Measurements from ENCODE around the gene DUSP5.

The DUSP5 gene

DNA sequence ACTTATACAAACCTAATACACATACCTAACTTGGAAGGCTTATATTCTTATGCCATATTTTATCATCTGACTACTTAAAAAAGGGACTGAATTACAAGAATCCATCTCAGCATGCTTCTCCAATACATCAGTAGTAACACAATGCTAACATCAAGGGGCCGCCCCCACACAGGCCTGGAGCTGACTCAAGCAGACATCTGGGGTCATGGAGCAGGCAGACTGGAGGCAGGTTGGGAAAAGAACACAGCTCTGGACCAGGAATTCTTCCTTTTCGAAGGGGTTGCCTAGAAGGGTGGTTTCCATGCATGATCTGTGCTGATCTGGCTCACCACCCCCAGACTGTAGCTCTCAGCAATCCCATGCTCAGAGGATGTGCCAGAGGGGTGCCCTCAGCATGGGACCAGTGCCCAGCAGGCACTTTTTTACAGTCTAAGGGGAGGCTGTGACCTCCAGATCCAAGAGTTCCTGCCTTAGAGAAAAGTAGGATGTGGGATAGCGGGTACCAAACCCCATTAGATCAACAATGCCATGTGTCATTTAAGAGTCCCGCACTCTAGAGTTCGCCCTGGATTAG, 26.1 kb upstream of the DUSP5 start:
- TF ChIP-seq, protein P1, sequence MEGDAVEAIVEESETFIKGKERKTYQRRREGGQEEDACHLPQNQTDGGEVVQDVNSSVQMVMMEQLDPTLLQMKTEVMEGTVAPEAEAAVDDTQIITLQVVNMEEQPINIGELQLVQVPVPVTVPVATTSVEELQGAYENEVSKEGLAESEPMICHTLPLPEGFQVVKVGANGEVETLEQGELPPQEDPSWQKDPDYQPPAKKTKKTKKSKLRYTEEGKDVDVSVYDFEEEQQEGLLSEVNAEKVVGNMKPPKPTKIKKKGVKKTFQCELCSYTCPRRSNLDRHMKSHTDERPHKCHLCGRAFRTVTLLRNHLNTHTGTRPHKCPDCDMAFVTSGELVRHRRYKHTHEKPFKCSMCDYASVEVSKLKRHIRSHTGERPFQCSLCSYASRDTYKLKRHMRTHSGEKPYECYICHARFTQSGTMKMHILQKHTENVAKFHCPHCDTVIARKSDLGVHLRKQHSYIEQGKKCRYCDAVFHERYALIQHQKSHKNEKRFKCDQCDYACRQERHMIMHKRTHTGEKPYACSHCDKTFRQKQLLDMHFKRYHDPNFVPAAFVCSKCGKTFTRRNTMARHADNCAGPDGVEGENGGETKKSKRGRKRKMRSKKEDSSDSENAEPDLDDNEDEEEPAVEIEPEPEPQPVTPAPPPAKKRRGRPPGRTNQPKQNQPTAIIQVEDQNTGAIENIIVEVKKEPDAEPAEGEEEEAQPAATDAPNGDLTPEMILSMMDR (IDR thresholded peaks at IDR 0.05; ENCODE audit: control insufficient read depth, insufficient read depth, low read depth, low read length, missing control alignments), result no peak
- no peak for DNase-seq (ENCODE audit: low read depth)
- H3K4me3 ChIP-seq (ENCODE audit: control insufficient read depth, low read depth, low read length), result no peak overlapping the region

DNA sequence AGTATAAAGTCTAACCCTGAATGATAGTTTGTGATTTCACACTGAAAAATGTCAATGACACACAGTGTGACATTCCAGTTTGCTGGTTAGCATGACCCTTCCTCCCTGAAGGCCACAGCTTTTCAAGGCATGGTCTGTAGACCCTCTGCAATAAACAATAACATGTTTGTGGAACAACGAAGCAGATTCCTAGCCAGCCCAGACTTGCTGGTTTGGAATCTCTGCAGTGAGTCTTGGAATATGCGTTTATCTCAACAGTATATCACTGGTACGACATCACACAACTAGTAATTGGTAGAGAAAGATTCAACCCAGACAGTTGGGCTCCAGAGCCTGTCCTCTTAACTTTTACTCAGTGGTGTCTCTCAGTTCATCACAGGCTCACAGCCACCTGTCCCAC, 23.7 kb upstream of the DUSP5 start:
- no peak overlapping the region for H3K4me3 ChIP-seq (ENCODE audit: control insufficient read depth, low read depth, low read length)
- TF ChIP-seq, protein P1 (IDR thresholded peaks at IDR 0.05; ENCODE audit: control insufficient read depth, insufficient read depth, low read depth, low read length, missing control alignments), result no peak
- no peak for DNase-seq (ENCODE audit: low read depth)

DNA sequence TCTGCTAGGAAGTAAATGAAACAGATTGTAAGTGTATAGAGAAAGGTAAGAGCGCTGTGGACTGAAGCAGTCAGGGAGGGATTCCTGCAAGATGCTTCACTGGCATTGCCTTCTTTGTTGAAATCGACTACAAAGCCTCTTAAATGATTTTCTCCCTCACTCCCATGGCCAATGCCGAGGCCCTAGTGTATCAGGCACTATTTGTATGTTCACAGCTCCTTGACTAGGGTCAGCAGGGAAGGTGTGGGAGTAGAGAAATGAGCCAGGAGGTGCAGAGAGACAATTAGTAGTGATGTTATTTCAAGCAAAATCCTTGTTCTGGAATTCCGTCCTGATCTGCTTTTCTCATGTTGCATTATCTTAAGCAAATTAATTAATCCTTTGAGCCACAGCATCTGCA, 22.9 kb upstream of the DUSP5 start:
- TF ChIP-seq, protein P1 (IDR thresholded peaks at IDR 0.05; ENCODE audit: control insufficient read depth, insufficient read depth, low read depth, low read length, missing control alignments), result no peak
- no peak overlapping the region for H3K4me3 ChIP-seq (ENCODE audit: control insufficient read depth, low read depth, low read length)
- DNase-seq (ENCODE audit: low read depth), result no peak

DNA sequence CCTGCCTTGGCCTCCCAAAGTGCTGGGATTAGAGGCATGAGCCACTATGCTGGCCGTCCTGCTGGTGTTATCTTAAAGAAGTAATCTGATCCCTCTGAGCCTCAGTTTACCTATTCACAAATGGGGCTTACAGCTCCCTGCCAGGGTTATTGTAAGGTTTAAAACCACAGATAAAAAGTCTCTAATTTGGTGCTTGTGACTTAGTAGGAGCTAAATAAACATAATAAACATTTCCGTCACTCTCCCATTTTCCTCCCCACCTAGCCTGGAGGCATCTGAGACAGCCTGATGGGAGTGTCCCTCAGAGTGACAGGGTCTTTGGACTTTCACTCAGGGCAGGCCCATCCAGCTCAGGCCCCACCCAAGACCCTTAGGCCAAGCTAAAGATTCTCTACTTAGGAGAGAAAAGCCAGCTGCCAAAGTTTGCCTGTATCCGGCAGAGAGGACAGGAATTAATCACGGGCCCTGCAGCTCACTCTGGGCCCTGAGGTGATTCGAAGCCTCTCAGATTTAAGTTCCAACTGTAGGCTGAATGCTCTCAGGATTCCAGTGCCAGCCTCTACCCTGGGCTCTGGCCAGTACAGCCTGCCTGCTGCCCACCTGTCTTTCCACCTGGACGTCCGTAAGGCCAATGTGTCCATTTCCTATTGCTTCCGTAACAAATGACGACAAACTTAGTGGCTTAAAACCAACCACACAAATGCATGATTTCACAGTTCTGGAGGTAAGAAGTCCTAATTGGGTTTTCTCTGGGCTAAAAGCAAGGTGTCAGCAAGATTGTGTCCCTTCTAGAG, 21.8 kb upstream of the DUSP5 start:
- no peak overlapping the region for H3K4me3 ChIP-seq (ENCODE audit: control insufficient read depth, low read depth, low read length)
- DNase-seq (ENCODE audit: low read depth), result no peak
- TF ChIP-seq, protein P1 (IDR thresholded peaks at IDR 0.05; ENCODE audit: control insufficient read depth, insufficient read depth, low read depth, low read length, missing control alignments), result no peak

DNA sequence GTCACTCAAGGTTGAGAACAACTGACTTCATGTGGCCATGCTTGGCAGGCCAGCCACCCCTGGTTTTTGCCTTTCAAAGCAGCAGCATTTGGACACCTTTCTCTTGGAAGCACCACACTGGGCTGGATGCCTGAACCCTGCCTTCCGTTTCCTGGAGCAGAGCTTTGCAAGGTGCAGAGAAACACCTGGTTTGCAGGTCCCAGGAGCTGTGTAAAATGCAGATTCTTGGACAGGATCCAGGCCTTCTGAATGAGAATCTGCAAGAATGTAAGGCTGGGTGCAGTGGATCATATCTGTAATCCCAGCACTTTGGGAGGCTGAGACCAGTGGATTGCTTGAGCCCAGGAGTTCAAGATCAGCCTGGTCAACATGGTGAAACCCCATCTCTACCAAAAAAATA, 18.0 kb upstream of the DUSP5 start:
- no peak for DNase-seq (ENCODE audit: low read depth)
- TF ChIP-seq, protein P1 (IDR thresholded peaks at IDR 0.05; ENCODE audit: control insufficient read depth, insufficient read depth, low read depth, low read length, missing control alignments), result no peak
- H3K4me3 ChIP-seq (ENCODE audit: control insufficient read depth, low read depth, low read length), result no peak overlapping the region

DNA sequence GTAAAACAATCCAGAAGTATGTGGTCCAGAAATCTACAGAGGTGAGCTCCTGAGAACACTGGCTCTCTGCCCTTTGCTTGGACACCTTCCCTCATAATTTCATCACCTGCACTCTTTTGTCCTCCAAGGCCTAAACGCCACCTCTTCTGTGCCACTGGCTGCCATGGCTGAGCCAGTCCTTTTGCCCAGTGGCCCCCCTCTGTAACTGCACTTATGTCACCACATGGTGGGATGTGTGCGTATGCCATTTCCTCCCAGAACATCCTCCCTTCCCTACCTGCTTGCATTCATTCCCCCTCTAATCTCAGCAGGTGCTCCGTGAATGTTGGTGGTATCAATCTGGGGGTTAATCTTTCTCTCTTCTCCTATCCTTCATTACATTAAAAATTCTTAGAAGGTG, 17.3 kb upstream of the DUSP5 start:
- no peak overlapping the region for H3K4me3 ChIP-seq (ENCODE audit: control insufficient read depth, low read depth, low read length)
- TF ChIP-seq, protein P1 (IDR thresholded peaks at IDR 0.05; ENCODE audit: control insufficient read depth, insufficient read depth, low read depth, low read length, missing control alignments), result no peak
- no peak for DNase-seq (ENCODE audit: low read depth)

Measured in AG09309 (cell line).